ENCODE data around the gene CERS3.
"Not testable (repeated sequence)": the region's sequence is repeated elsewhere in the genome, so short reads cannot be mapped to it uniquely, and the experiment has no call there.

Gene CERS3

DNA sequence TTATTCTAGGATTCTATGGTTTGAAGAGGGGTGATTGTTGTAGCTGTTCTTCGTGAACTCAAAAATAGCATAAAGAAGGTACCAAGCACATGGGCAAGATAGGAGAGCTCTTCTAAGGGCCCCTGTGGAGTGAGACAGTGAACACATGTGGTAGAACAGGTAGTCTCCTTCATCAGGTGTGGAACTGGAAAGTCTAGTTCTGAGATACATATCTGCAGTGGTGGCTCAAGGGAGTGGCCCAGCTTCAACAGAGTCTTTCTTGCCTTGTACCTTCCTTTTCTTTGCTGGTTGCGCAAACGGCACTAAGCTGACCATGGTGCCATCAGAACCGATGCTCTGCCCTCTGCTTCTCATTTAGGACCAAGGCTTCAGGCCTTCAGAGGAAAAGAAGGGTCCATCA lies 65.2 kb downstream of the CERS3 start:
- no peak for DNase-seq

DNA sequence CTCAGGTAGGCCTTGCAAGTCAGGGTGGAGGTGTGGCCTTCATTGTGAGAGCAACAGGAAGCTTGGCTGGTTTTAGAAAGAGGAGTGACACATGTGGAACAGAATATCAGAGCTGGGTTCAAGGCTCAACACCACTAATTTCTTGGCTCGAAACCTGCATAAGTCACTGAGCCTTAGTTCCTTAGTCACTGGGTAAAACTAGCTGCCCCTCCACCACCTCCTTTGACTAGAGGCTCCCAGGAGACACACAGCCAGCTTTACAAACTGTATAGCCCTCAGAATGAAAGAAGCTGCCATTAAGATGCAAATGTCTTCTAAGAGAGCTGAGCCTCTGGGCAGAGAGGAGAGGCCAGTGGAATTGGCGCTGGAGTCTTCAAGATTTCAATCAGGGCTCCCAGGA lies 67.7 kb downstream of the CERS3 start:
- no peak for DNase-seq

DNA sequence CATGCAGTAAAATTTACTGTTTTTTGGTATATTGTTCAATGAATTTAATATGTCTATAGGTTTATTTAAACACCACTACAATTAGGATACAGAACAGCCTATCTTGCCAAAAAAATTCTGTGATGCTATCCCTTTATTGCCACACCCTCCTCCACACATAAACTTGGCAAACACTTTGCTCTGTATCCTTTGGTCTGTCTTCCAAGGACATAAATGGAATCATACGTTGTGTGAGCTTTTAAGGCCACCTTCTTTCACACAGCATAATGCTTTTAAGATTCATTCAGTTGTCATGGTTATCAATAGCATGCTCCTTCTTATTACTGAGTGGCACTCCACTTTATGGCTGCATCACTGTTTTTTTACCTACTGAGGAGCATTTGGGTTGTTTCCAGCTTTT lies 71.5 kb downstream of the CERS3 start:
- DNase-seq, result no peak

DNA sequence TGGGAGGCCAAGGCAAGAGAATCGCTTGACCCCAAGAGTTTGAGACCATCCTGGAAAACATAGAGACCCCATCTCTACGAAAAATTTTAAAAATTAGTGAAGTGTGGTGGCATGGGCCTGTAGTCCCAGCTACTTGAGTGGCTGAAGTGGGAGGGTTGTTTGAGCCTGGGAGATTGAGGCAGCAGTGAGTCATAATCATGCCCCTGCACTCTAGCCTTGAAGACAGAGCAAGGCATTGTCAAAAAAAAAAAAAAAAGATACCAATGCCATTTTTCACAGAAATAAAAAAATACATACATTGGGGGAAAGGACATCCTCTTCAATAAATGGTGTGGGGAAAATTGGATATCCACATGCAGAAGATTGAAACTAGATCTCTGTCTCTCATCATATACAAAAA lies 74.6 kb downstream of the CERS3 start:
- no peak for DNase-seq

DNA sequence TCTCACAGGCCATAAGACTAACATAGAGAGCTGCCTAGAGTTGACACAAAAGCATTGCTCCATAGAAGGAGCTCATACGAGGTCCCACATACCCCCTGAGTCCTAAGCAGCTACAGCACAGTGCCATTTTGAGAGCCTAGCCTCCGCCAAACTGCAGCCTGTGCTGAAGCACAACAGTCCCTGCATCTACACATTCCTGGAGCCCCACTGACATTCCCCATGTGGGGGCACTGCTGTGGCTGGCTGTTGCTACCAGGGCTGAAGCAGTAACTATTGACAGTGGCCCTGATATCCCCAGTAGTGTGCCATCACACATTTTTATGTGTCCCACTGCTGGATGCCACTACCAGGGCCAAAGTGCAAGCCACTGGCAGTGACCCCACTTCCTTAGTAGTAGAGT lies 80.3 kb downstream of the CERS3 start:
- DNase-seq, result no peak

DNA sequence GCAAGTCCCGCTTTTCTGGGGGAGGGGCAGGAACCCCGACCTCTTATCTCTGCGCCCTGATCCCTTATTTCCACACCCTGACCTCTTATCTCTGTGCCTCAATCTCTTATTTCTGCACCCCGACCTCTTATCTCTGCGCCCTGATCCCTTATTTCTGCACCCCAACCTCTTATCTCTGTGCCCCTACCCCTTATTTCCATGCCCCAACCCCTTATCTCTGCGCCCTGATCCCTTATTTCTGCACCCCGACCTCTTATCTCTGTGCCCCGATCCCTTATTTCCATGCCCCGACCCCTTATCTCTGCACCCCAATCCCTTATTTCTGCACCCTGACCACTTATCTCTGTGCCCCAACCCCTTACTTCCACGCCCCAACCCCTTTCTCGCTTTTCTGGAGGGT lies 87.7 kb downstream of the CERS3 start:
- DNase-seq, result not testable (repeated sequence)

DNA sequence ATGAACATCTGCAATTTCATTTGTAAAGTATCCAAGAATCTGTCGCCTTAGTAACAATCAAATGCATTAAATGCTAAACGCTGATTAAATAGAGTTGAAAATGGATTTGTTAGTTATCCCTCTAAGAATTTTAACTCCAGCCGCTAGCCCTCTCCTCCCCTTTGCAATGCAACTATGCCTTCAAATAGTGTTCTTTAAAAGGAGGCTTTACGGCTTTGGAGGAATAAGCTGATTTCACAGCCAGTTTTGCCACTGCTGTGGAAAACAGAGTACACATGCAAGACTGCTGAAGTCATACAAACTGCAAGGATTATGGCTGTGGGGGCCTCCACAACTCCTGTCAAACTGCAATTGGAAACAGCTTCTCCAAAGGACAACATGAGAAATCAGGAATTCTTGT lies 89.2 kb downstream of the CERS3 start:
- no peak for DNase-seq

DNA sequence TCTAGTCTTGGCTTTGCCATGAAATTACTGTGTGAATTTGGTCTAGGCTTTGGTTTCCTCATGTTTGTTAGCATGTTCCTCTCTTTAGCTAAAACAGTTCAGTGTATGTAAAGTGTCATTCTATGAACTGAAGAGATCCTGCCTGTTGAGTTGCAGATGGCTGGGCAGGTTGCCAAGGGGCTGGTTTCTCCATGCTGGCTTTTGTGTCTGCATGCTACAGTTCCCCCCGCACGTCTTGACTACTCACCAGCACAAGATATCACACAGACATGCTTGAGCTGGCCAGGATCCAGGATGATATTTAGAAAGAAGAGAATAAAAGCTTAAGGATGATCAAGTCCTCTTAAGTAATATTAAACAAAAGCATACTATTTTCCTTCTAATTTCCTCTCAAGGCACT lies 90.2 kb downstream of the CERS3 start:
- DNase-seq, result peak; percentile 67

DNA sequence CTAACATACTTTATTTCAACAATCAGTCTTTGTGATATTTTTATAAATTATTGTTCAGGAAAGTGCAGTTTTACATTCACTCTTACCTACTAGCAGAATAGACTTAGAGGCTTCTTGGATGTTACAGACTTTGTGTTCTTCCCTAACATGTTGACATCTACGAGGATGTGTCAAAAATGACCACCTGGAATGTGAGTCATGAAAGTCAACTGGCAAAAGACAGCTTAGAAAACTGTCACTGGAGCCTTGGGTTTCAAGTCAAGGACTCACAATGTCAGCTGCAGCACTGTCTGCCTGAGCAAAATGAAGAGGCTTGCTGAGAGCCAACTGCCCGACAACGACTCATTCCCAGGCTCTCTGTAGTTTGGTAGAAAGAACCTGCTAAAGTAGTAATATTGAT lies 91.5 kb downstream of the CERS3 start:
- DNase-seq, result no peak

DNA sequence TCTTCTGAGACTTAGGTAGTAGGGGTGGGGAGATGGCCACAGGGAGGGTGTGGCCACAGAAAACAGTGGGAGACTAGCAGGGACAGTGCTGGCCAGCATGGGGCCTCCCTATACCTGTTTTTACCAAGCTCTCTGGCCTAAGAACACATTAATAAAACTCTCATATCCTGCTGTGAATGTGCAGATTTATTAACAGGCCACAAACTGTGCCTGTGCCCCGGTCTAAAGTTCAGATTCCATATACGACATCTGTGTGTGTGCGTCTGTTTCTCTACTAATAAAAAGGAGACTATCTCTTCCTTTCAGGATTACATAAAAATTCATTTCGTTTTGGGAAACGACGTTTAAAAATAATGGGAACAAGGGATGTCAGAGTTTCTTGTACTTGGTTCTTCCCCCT lies 94.2 kb downstream of the CERS3 start:
- no peak for DNase-seq

DNA sequence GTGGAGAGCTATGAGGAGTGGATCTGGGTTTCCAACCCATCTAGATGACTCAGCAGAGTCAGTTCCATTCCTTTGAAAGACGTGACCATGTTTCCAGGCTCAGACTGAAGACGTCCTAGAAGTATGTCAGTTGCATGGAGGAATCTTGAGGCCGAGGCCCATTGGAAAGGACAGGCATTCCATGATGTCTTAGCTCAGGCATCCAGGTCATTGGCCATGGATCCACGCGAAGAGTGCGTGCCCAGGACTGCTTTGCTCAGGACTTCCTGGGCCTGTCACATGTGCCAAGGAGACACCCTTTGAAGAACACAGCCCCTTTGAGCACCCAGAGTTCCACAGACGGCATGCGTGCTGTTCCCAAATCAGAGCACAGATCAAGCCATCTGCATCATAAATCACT lies 94.7 kb downstream of the CERS3 start:
- no peak for DNase-seq

DNA sequence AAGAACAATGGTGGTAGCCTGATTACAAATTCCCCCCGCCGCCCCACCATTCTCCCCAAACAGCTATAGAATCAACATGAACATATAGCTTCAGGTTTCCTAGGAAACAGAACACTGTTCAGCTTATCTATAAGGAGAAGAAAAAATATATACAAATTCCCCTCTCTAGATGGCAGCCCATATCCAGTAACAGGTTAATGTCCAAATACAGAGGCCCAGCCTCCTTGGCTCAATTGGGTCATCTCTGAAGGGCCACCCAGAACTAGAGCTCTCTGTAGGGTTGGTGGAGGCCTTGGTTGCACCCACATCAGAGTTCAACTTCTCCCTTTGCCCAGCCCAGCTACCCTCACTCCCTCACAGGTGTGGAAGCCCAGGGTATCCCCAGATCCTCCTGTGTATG lies 95.4 kb downstream of the CERS3 start:
- no peak for DNase-seq

DNA sequence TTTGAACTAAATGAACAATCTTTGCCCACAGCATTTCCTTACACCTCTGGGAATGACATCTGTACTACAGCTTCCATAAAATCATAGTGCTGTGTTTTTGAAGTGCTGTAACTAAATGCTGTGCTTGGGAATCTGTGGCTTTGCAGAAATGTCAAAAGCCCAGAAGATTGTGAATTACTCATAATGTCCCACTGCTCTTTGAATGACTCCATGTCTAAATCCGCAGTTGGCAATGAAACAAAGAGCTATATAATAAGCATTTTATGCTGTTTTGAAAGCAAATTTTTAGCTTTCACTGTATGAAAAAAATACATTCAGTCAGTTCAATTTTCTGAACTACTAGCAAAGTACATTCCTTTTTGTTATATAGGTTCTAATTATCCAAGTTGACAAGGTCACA lies 98.3 kb downstream of the CERS3 start:
- no peak for DNase-seq

DNA sequence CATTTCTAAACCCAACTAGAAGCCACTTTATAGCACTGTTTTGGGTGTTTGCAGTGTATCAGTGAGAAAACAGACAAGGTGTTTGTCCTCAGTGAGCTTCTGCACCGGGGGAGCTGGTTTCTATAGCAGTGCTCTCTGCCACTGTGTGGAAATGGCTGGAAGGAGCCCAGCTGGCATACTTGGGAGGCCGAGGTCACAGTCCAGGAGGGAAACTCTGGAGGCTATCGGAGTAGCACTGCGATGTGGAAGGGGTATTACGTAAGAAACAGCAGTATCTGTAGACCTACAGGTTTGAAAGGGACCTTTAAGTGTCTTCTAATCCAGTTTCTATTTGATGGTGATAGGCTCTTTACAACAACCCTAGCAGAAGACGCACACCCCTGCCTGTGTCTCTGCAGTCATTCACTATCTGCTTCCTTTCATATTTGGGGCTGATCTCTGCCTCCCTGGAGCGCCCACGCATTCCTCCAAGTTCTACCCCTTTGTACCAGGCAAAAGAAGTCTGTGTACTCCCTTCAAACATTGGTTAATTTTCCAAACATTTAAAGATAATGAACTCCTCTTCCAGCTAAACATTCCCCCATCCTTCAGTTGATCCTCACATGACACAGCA lies 99.5 kb downstream of the CERS3 start:
- DNase-seq, result no peak

DNA sequence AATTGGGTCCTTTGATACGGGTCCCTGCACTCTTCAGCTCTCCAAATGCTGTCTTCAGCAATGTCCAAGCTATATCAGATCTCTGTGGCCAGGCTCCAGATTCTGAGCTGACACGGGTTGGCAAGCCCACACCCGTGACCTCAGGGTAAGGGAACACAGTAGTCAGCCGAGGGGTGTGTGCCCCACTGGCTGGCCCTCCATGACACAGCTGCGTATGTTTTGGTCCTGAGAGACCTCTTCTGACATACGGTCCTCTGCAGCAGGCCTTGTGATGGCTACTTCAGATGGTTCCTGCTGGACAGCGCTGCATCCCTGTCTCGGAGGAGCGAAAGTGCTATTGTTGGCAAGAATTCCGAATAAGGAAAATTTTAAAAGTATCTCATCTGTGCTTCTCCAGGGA lies 101.8 kb downstream of the CERS3 start:
- DNase-seq, result no peak

DNA sequence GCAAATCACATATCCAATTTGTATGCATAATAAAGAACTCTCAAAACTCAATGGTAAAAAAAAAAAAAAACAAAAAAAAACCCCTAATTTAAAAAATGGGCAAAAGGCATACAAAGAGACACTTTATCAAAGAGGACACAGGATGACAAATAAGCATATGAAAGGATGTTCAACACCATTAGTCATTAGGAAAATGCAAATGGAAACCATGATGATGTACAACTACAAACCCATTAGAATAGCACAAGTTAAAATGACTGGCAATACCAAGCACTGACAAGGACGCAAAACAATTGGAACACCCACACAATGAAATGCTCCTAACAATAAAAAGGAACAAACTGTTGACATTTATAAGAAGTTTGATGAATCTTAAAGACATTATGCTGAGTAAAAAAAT lies 123.6 kb downstream of the CERS3 start:
- no peak for DNase-seq

DNA sequence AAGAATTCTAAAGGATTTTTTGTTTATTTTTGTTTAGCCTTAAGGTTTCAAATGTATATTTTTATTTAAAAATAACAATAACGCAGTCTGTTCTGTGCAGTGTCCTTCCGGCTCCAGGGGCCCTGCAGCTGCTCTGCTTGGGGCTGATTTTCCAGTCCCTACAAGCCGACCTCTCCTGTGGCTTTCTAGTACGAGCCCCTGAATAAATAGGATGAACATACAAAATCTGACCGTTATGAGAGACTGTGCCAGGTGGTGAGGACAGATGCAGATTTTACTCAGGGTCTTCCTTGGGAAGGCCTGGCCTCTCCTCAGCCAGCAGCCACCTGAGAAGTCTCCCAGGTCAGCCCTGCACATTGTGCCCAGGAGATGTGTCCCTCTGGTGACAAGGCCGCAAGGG lies 127.8 kb downstream of the CERS3 start:
- no peak for DNase-seq

DNA sequence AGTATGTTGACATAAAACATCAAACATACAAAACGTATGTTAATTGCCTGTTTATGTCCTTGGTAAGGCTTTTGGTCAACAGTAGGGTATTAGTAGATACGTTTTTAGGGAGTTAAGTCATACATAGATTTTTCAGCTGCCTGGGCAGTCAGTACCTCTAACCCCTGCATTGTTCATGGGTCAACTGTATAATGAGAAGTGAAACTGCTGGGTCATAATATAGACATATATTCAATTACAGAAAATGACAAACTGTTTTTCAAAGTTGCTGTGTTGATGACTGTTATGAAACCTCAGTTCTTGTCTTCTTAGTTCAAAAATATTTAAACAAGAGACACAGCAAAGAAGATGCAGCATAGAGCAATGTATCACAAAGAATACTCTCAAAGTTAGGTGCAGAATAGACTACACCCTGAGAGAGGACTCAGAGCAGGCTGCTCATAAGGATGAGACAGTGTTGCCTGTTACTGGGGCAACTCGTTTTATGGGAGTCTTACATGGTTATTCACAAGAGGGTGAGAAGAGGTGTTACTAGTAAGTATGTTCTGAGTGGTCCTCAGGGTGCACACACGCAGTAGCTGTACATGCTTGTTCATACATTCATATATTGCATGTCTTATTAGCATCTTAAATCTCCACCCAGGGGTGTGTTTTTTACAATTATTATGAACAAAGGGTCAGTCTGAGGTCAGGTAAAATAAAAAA lies 133.9 kb downstream of the CERS3 start:
- DNase-seq, result no peak

DNA sequence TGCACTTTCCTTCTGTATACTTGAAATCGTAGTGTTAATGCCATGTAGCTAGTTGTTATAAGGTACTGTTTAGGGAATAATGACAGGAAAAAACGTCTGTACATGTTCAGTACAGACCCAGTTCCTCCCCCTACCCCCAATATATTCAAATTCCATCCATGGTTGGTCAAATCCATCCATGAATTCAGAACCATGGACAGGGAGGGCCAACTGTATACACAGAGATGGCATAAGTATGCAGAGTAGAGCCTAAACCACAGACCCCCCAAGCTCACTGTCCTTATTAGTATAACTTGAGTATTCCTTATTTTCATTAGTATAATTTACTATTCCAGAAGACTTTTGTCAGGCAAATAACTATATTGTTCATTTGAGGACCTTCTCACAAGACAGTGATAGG lies 135.7 kb downstream of the CERS3 start:
- no peak for DNase-seq

DNA sequence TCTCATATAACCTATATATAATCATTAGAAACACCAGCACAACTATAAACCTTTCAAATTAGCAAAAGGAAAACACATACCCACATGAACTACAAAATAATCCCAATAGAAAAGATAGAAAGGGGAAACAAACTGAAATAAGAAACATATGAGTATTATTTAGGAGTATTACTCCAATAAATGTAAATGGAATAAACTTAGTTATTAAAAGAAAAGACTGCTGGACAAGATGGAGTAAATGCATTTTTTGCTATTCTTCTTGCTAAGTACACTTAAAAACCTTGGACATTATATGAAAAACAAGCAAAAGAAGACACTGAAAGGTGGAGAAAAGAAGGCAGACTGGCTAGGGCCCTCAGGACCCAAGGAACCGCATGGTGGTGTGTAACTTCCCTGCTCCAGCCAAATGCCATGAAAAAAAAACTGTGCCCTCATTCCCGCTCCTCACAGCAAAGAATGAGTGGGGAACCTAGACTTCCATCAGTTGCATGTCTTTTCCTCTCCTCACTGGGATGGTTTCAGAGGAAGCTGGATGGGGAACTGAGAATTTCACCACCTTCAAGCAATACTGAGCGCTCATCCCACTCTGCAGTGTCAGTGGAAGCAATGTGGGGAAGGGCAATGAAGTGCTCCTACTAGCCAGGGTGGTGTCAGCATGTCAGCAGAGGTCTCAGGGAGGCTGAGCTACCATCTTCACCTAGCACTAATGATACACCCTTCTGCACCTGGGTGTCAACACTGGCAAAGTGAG lies 143.3 kb downstream of the CERS3 start:
- DNase-seq, result no peak

DNA sequence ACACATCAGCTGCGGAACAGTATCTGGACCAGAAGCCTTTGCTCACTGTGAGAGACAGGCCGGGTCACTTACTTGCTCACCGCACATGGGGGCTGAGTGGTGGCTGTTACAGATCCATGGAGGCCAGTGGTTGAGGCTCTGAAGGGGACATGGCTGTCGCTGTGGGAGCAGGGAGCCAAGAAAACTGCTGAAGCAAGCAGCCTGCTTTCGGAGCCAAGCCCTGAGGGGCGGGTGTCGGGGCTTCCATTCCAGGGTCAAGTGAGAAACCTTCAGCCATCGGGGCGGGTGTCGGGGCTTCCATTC lies 144.7 kb downstream of the CERS3 start:
- no peak for DNase-seq

DNA sequence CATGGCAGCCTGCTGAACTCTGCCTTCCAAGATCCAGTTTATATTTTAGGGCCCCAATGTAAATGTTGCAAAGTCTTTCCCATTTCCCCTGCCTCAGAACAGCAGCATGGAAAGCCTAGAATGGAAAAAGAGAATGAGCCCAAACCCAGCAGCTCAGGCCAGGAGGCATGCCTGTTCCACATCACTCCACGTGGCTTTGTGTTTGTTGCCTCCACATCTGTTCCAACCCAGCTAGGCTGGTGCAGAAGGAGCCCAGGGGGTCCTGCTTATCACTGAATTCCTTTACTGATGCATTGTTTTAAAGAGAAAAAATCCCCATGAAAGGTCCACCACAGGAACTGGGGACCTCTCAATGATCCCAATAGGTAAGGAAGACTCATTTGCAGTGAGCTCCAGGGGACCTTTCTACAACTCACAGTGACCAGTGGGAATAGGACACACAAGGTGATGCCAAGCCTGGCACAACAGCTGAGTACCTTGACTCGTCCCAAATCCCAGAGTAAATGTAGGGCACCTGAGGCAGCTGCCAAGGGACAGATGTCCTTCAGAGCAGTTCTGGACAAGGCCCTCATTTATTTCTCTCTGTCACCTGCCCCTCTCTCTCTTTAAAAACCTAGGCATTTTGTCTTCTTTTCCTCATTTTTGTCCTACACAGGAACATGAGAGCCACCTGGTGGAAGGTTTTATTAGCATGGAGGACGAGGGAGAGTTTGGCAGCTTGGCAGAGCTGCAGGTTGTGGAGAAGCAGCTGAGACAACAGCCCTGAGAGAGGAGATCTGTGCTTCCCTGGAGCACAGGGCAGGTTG lies 145.2 kb downstream of the CERS3 start:
- DNase-seq, result peak; percentile 39

DNA sequence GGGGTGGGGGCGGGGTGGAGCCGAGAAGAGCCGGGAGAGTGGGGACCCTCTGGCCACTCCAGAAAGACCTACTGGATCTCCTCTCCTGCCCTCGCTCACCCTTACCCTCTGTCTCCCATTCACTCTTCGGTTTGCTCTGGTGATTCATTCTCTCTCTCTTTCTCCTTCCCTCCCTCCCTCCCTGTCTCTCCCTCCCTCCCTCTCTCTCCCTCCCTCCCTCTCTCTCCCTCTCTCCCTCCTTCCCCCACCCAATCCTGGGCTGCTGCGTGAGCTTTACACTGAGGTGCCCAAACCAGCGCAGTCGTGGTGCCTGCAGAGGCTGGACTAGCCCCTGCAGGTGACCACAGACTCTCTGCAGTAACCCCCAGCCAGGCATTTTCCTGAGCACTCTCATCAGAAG lies 154.8 kb downstream of the CERS3 start:
- no peak for DNase-seq
